HG03175 (cell line): ENCODE results near the gene ATP4B.

ENCODE experiments used
- ATAC-seq: cut with Tn5 transposase; IDR thresholded peaks from one replicate; pipeline ENCODE4 v1.9.1; 2021; ENCODE audit warnings: mild to moderate bottlenecking, moderate library complexity; ENCODE audit not compliant: unreplicated experiment

The ATP4B gene

GRCh38 chr13:113657851-113658741 is at the start of gene ATP4B:
Gene ATP4B (minus strand): TSS chr13:113658198. CDS start chr13:113658144, 54 bp downstream.
- no peak for ATAC-seq

- no peak for ATAC-seq
These were observed 14.1 kb upstream of the ATP4B start for GRCh38 chr13:113672002-113672651.

- no peak for ATAC-seq
These were observed 13.3 kb upstream of the ATP4B start for GRCh38 chr13:113671066-113672001.

- no peak for ATAC-seq
These were observed 12.5 kb upstream of the ATP4B start for GRCh38 chr13:113670541-113670940.

GRCh38 chr13:113669755-113670341 is 11.8 kb upstream of the ATP4B start:
- no peak for ATAC-seq

- no peak for ATAC-seq
These were observed 11.3 kb upstream of the ATP4B start for GRCh38 chr13:113669231-113669754.

- ATAC-seq, result no peak
These were observed 10.5 kb upstream of the ATP4B start for GRCh38 chr13:113668491-113668971.

- no peak for ATAC-seq
These were observed 9.9 kb upstream of the ATP4B start for GRCh38 chr13:113667771-113668490.

GRCh38 chr13:113666951-113667701 is 9.1 kb upstream of the ATP4B start, which contains the start of gene GRK1:
Gene GRK1 (plus strand): TSS chr13:113667219. CDS start chr13:113667387, 168 bp downstream.
- no peak for ATAC-seq

GRCh38 chr13:113666329-113666670 is 8.3 kb upstream of the ATP4B start:
- no peak for ATAC-seq

GRCh38 chr13:113665597-113666328 is 7.8 kb upstream of the ATP4B start:
- no peak for ATAC-seq

- ATAC-seq, result no peak
These were observed 7.0 kb upstream of the ATP4B start for GRCh38 chr13:113664751-113665596.

- ATAC-seq, result no peak
These were observed 5.9 kb upstream of the ATP4B start for GRCh38 chr13:113663934-113664333.

- no peak for ATAC-seq
These were observed 3.5 kb upstream of the ATP4B start for GRCh38 chr13:113661509-113661908.

- ATAC-seq, result no peak
These were observed 2.1 kb upstream of the ATP4B start for GRCh38 chr13:113660066-113660465.

- ATAC-seq, result no peak
These were observed 1.3 kb upstream of the ATP4B start for GRCh38 chr13:113659337-113659736.

- no peak for ATAC-seq
These were observed 838 bp upstream of the ATP4B start for GRCh38 chr13:113658836-113659235.
